Measurements from ENCODE around the gene OTUD6A. TPM values are rescaled to one million over a fixed set of nuclear protein-coding genes. Genes with fewer than 3 reads are reported as not detected.

OTUD6A gene
- total RNA-seq, 2 donors from 2014 or later: not detected

DNA sequence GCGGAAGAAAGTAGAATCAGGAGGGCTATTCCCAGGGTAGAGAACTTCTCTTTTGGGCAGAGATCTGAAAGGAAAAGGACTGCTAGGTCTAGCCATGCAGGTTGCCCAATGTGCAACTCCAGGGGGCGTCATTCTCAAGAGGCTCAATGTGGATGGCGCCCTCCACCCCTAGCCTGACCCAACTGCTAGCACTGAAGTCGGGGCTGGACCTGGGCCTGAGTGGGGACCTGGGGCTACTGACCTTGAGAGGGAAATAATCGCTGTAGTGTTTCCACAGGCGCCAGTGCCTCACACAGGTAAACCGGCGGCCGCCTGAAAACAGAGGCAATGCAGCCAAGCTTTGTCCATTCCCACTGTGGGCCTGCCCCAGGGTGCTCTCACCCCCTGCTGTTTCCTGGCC lies 18.6 kb upstream of the OTUD6A start:
- TF ChIP-seq POLR2A (IDR thresholded peaks at IDR 0.05): no peak
- TF ChIP-seq, protein P1, sequence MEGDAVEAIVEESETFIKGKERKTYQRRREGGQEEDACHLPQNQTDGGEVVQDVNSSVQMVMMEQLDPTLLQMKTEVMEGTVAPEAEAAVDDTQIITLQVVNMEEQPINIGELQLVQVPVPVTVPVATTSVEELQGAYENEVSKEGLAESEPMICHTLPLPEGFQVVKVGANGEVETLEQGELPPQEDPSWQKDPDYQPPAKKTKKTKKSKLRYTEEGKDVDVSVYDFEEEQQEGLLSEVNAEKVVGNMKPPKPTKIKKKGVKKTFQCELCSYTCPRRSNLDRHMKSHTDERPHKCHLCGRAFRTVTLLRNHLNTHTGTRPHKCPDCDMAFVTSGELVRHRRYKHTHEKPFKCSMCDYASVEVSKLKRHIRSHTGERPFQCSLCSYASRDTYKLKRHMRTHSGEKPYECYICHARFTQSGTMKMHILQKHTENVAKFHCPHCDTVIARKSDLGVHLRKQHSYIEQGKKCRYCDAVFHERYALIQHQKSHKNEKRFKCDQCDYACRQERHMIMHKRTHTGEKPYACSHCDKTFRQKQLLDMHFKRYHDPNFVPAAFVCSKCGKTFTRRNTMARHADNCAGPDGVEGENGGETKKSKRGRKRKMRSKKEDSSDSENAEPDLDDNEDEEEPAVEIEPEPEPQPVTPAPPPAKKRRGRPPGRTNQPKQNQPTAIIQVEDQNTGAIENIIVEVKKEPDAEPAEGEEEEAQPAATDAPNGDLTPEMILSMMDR (IDR thresholded peaks at IDR 0.05): no peak
- Histone ChIP-seq H3K27ac (no peak overlapping the region), H3K27me3 (no peaks in the 10 kb centered on the region), H3K9me3 (no peaks in the 10 kb centered on the region), H3K4me1 (no peaks in the 10 kb centered on the region), H3K4me3 (no peak overlapping the region), H3K36me3 (replicated peaks in 1 of 2; ENCODE audit: insufficient read depth in 1 of 2, low read depth in 2 of 2) (no peaks in the 10 kb centered on the region)
- DNase-seq (no peak), ATAC-seq (no peak)
- WGBS, 2 donors: 93 to 100% methylated on average over 1 to 2 of the region's 9 CpGs
- intact Hi-C loops (cut with DNase I): no loop called here

DNA sequence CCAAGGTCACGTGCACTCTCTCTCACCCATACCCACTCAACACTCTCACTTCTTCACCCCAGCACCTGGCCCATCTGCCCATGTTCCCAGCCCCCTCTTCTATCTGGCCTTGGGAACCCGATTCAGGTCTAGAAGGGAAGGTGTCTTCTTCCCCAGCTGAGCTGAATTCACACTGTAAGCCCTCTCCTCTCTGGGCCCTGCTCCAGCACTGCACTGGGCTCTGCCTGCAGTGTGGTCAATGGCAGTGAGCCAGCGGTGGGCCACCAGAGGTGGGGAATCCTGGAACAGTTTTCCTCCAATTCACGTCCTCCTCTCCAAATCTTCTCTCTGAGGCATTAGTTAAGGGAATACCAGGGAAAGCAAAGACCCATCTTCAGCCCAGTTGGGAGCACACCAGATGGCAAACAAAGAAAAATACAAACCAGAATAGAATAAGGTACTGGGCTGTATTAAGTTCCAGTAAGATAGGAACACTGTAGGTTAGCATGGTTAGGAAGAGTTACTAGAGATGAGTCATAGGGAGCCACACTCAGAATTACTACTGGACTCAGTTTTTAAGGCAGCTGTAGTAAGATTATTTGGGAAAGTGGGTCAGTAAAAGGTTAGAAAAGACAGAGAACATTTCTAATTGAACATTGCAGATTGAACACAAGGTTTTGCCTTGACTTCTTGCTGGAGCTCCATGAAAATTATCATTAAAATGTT lies 17.6 kb upstream of the OTUD6A start:
- intact Hi-C loops (cut with DNase I): no loop called here
- Histone ChIP-seq H3K4me1 (no peaks in the 10 kb centered on the region), H3K27ac (no peak overlapping the region), H3K9me3 (no peaks in the 10 kb centered on the region), H3K36me3 (replicated peaks in 1 of 2; ENCODE audit: insufficient read depth in 1 of 2, low read depth in 2 of 2) (no peaks in the 10 kb centered on the region), H3K27me3 (no peaks in the 10 kb centered on the region), H3K4me3 (no peak overlapping the region)
- WGBS, 2 donors: 49 to 57% methylated on average over 4 of the region's 4 CpGs
- ATAC-seq: no peak
- TF ChIP-seq POLR2A (IDR thresholded peaks at IDR 0.05): no peak
- DNase-seq: no peak

DNA sequence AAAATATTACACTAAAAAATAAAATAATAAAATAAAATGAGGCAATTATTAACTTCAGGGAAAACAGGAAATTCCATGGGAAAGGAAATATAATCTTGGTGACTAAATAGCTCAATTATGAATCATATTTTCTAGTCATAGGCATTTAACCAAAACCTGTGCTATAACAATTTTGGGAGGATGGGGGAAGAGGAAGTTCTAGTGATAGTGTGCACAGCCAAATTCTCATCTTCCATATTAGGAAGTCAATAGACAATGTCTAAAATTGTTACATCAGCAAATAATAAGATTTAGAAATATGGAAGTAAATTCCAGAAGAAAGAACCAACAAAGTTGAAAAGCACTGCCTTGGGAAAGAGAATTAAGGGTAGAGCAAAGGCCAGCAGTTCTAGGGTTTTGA lies 15.3 kb upstream of the OTUD6A start:
- no peak overlapping the region for H3K27ac ChIP-seq
- no peak for TF ChIP-seq POLR2A (IDR thresholded peaks at IDR 0.05)
- TF ChIP-seq, protein P1 (IDR thresholded peaks at IDR 0.05): no peak
- H3K27me3 ChIP-seq: no peaks in the 10 kb centered on the region
- no peaks in the 10 kb centered on the region for H3K36me3 ChIP-seq (replicated peaks in 1 of 2; ENCODE audit: insufficient read depth in 1 of 2, low read depth in 2 of 2)
- DNase-seq: no peak
- no peaks in the 10 kb centered on the region for H3K4me1 ChIP-seq
- ATAC-seq: no peak
- intact Hi-C loops (cut with DNase I): no loop called here
- H3K4me3 ChIP-seq: no peak overlapping the region
- H3K9me3 ChIP-seq: no peaks in the 10 kb centered on the region

DNA sequence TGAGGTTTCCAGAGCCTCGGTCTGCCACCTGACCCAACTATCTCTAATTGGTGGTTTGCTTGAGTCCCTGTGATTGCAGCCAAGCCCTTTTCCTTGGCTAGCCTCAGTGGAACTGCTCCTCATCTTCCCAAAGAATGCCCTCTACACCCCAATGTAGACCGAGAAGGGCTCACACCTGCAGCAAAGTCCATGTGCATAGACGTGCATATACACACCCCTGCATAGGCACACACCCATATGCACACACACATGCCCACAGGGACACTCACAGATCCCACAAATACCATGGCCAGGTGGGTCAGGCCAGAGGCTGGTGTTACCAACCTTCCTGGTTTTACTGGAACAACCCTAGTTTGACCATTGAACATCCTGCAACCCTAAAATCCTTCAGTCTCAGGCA lies 12.9 kb upstream of the OTUD6A start:
- H3K27ac ChIP-seq: no peak overlapping the region
- H3K27me3 ChIP-seq: no peaks in the 10 kb centered on the region
- H3K9me3 ChIP-seq: no peaks in the 10 kb centered on the region
- H3K36me3 ChIP-seq (replicated peaks in 1 of 2; ENCODE audit: insufficient read depth in 1 of 2, low read depth in 2 of 2): no peaks in the 10 kb centered on the region
- no peaks in the 10 kb centered on the region for H3K4me1 ChIP-seq
- 63% methylated on average over 1 to 2 of the region's 3 CpGs for WGBS, 2 donors
- no peak overlapping the region for H3K4me3 ChIP-seq
- DNase-seq (no peak), ATAC-seq (no peak)
- no peak for TF ChIP-seq POLR2A (IDR thresholded peaks at IDR 0.05)
- TF ChIP-seq, protein P1 (IDR thresholded peaks at IDR 0.05): no peak
- intact Hi-C loops (cut with DNase I): no loop called here

DNA sequence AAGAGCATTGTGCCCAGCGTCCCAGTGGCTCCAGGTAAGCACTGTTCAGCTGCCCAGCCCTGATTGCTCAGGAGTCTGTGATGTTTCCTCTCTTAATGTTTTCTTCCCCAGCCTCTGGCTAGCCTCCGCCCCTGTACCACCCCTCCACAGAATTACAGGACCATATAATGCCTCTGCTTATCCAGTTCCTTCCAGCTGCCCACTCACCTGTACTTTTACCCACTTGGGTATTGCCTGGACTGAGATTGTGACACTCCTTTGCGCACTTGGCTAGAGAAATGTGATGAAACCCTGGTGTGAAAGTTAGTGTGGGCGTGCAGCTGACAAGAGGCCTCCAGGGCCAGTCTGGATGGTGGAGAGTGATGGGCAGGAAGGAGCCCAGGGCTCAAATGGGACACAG lies 12.3 kb upstream of the OTUD6A start, which contains the start of gene AWAT2:
Gene AWAT2, minus strand, starts transcription at position 14 of the 400 bp plus-strand sequence. Its CDS starts 6 bp downstream, at position 8.
- Histone ChIP-seq H3K4me3 (no peak within 1 kb of the TSS), H3K36me3 (replicated peaks in 1 of 2; ENCODE audit: insufficient read depth in 1 of 2, low read depth in 2 of 2) (no peaks in the 10 kb centered on the region), H3K4me1 (no peaks in the 10 kb centered on the region), H3K27me3 (no peaks in the 10 kb centered on the region), H3K27ac (no peak within 1 kb of the TSS), H3K9me3 (no peaks in the 10 kb centered on the region)
- 67 to 89% methylated on average over 3 of the region's 4 CpGs for WGBS, 2 donors
- TF ChIP-seq, protein P1 (IDR thresholded peaks at IDR 0.05): no peak
- TF ChIP-seq POLR2A (IDR thresholded peaks at IDR 0.05): no peak
- no peak for DNase-seq
- no peak for ATAC-seq
- intact Hi-C loops (cut with DNase I): no loop called here

All from body of pancreas (tissue), 4 donors.